IMR-90 (cell line): ENCODE data around the gene PKP4. TPM values are rescaled to one million over a fixed set of nuclear protein-coding genes. Genes with fewer than 3 reads are reported as not detected.

Source experiments
- ATAC-seq: fragments of 200-7000 bp; cut with Tn5 transposase; 2 replicates; pipeline ENCODE4 v1.9.1; 2020; ENCODE audit warnings: low read depth, mild to moderate bottlenecking, moderate library complexity
- BruUV-seq: library from RNA; stranded (reverse); fragments of 400-500 nt; replicated peaks from 2 replicates; lab custom pipeline; 2021; lab: Mats Ljungman, UMichigan
- CTCF ChIA-PET: fragments of 300-600 bp; formaldehyde crosslinking; extraction: SDS; loops from one replicate; lab custom pipeline; 2021; ENCODE audit warnings: antibody characterized with exemption; lab: Yijun Ruan, JAX
- POLR2A ChIA-PET: fragments of 300-600 bp; sonication (Branson Sonifier 250); formaldehyde crosslinking; loops from one replicate; lab custom pipeline; 2022; ENCODE audit warnings: antibody characterized with exemption; ENCODE audit not compliant: unreplicated experiment; lab: Charles Lee
- DNase-seq: peaks from one replicate; pipeline ENCODE4 v3.0.0; 2013
- H2AFZ ChIP-seq: replicated peaks from 2 replicates; pipeline ENCODE3; 2013; ENCODE audit warnings: low read length, mild to moderate bottlenecking; ENCODE audit not compliant: poor library complexity
- H2AK5ac ChIP-seq: 2 replicates; pipeline ENCODE4 v1.6.1; 2013; ENCODE audit warnings: low read depth, low read length, inconsistent platforms
- H2AK9ac ChIP-seq: replicated peaks from 2 replicates; pipeline ENCODE3; 2013; ENCODE audit warnings: mild to moderate bottlenecking, low read depth, low read length, moderate library complexity; ENCODE audit not compliant: poor library complexity
- H2BK120ac ChIP-seq: 2 replicates; pipeline ENCODE4 v1.6.1; 2013; ENCODE audit warnings: low read depth, low read length, inconsistent platforms
- H2BK15ac ChIP-seq: 3 replicates; pipeline ENCODE4 v1.6.1; 2013; ENCODE audit warnings: low read depth, low read length, inconsistent platforms
- H2BK20ac ChIP-seq: 2 replicates; pipeline ENCODE4 v1.6.1; 2013; ENCODE audit warnings: low read depth, mild to moderate bottlenecking, inconsistent platforms, low read length, moderate library complexity
- H2BK5ac ChIP-seq: 2 replicates; pipeline ENCODE4 v1.6.1; 2013; ENCODE audit warnings: mild to moderate bottlenecking, low read depth, low read length, inconsistent platforms; ENCODE audit not compliant: poor library complexity, severe bottlenecking
- H3K14ac ChIP-seq: replicated peaks from 2 replicates; pipeline ENCODE4 v1.6.1; 2013; ENCODE audit warnings: low read depth, low read length, inconsistent platforms
- H3K18ac ChIP-seq: 2 replicates; pipeline ENCODE4 v1.6.1; 2013; ENCODE audit warnings: low read depth, low read length, control low read depth
- H3K23ac ChIP-seq: 2 replicates; pipeline ENCODE4 v1.6.1; 2013; ENCODE audit warnings: low read depth, low read length, inconsistent platforms
- H3K27ac ChIP-seq: 2 replicates; pipeline ENCODE4 v1.5.1; 2013; ENCODE audit warnings: mild to moderate bottlenecking, control low read depth, low read length; ENCODE audit not compliant: insufficient read depth
- H3K27me3 ChIP-seq: 2 replicates; pipeline ENCODE4 v1.6.1; 2013; ENCODE audit warnings: low read length; ENCODE audit not compliant: control insufficient read depth, insufficient read depth
- H3K36me3 ChIP-seq: 2 replicates; pipeline ENCODE4 v1.6.1; 2013; ENCODE audit warnings: low read length, mixed read lengths; ENCODE audit not compliant: control insufficient read depth, insufficient read depth
- H3K4ac ChIP-seq: 2 replicates; pipeline ENCODE4 v1.6.1; 2013; ENCODE audit warnings: low read depth, low read length, inconsistent platforms
- H3K4me1 ChIP-seq: 2 replicates; pipeline ENCODE4 v1.6.1; 2013; ENCODE audit warnings: low read length, mixed read lengths; ENCODE audit not compliant: control insufficient read depth, insufficient read depth
- H3K4me2 ChIP-seq: 2 replicates; pipeline ENCODE4 v1.6.1; 2013; ENCODE audit warnings: low read depth, mild to moderate bottlenecking, control low read depth, low read length, moderate library complexity
- H3K4me3 ChIP-seq: 2 replicates; pipeline ENCODE4 v1.5.1; 2013; ENCODE audit warnings: low read depth, mild to moderate bottlenecking, control low read depth, low read length, moderate library complexity; ENCODE audit not compliant: insufficient read depth
- H3K56ac ChIP-seq: 2 replicates; pipeline ENCODE4 v1.6.1; 2013; ENCODE audit warnings: low read length, inconsistent platforms; ENCODE audit not compliant: insufficient read depth; ENCODE audit errors: extremely low read depth
- H3K79me1 ChIP-seq, 2 experiments: 2 replicates each; pipeline ENCODE4 v1.6.1; 2013; ENCODE audit warnings: low read length in 2 of 2, inconsistent platforms in 1 of 2, low read depth in 1 of 2
- H3K9ac ChIP-seq: 2 replicates; pipeline ENCODE4 v1.6.1; 2013; ENCODE audit warnings: low read depth, low read length, control low read depth
- H3K9me1 ChIP-seq: 2 replicates; pipeline ENCODE4 v1.6.1; 2013; ENCODE audit warnings: low read length, inconsistent platforms; ENCODE audit not compliant: insufficient read depth
- H3K9me3 ChIP-seq: 2 replicates; pipeline ENCODE4 v1.6.1; 2013; ENCODE audit warnings: low read length; ENCODE audit not compliant: control insufficient read depth, insufficient read depth
- H4K20me1 ChIP-seq: 2 replicates; pipeline ENCODE4 v1.6.1; 2013; ENCODE audit warnings: low read length, inconsistent platforms; ENCODE audit not compliant: insufficient read depth
- H4K5ac ChIP-seq: 2 replicates; pipeline ENCODE4 v1.6.1; 2013; ENCODE audit warnings: mild to moderate bottlenecking, low read depth, low read length, control low read depth
- H4K8ac ChIP-seq, 2 experiments: 2 replicates each; pipeline ENCODE4 v1.6.1; 2013; ENCODE audit warnings: low read depth in 2 of 2, low read length in 2 of 2, control low read depth in 1 of 2, inconsistent platforms in 1 of 2
- H4K91ac ChIP-seq: 2 replicates; pipeline ENCODE4 v1.6.1; 2013; ENCODE audit warnings: low read depth, low read length, inconsistent platforms; ENCODE audit not compliant: insufficient read depth
- BHLHE40 ChIP-seq: fragments of 150-350 bp; IDR thresholded peaks from 2 replicates; pipeline ENCODE4 v1.6.1; 2016; ENCODE audit warnings: mild to moderate bottlenecking, low read depth, low read length
- CEBPB ChIP-seq: IDR thresholded peaks from 2 replicates; pipeline ENCODE4 v1.6.1; 2012; ENCODE audit warnings: low read depth, low read length, improper control_type of control experiment
- CHD1 ChIP-seq: IDR thresholded peaks from 2 replicates; pipeline ENCODE4 v1.6.1; 2012; ENCODE audit warnings: low read depth, low read length, improper control_type of control experiment
- FOS ChIP-seq: fragments of 150-350 bp; IDR thresholded peaks from 2 replicates; pipeline ENCODE4 v1.6.1; 2016; ENCODE audit warnings: low read depth, low read length
- MAFK ChIP-seq: IDR thresholded peaks from 2 replicates; pipeline ENCODE4 v1.6.1; 2012; ENCODE audit warnings: low read depth, low read length, improper control_type of control experiment
- MAZ ChIP-seq: IDR thresholded peaks from 2 replicates; pipeline ENCODE4 v1.6.1; 2012; ENCODE audit warnings: low read depth, mild to moderate bottlenecking, low read length, improper control_type of control experiment, moderate library complexity, borderline replicate concordance
- MXI1 ChIP-seq: IDR thresholded peaks from 2 replicates; pipeline ENCODE4 v1.6.1; 2012; ENCODE audit warnings: low read depth, mild to moderate bottlenecking, low read length, moderate library complexity, borderline replicate concordance
- NFE2L2 ChIP-seq: fragments of 150-350 bp; IDR thresholded peaks from 2 replicates; pipeline ENCODE4 v1.6.1; 2016; ENCODE audit warnings: low read depth, mild to moderate bottlenecking, low read length
- POLR2A ChIP-seq: IDR thresholded peaks from 2 replicates; pipeline ENCODE4 v1.6.1; 2012; ENCODE audit warnings: mild to moderate bottlenecking, low read depth, low read length
- RAD21 ChIP-seq: IDR thresholded peaks from 2 replicates; pipeline ENCODE4 v1.6.1; 2012; ENCODE audit warnings: low read length, improper control_type of control experiment
- RCOR1 ChIP-seq: IDR thresholded peaks from 2 replicates; pipeline ENCODE4 v1.6.1; 2012; ENCODE audit warnings: mild to moderate bottlenecking, low read length, improper control_type of control experiment; ENCODE audit not compliant: insufficient replicate concordance
- RFX5 ChIP-seq: IDR thresholded peaks from 2 replicates; pipeline ENCODE4 v1.8.0; 2012; ENCODE audit warnings: low read depth, mild to moderate bottlenecking, low read length, moderate library complexity
- SMC3 ChIP-seq: fragments of 150-350 bp; IDR thresholded peaks from 2 replicates; pipeline ENCODE4 v1.6.1; 2016; ENCODE audit warnings: low read depth, mild to moderate bottlenecking, antibody characterized with exemption, low read length, moderate library complexity
- WGBS, 2 experiments: methylation state at CpG; one replicate each; pipeline versions ENCODE4 v1.1.5 to v1.1.7; 2013; ENCODE audit warnings: missing lambda C conversion rate in 2 of 2; ENCODE audit not compliant: insufficient read length in 1 of 2; ENCODE audit errors: extremely low coverage in 2 of 2; 5-methylcytosine and 5-hydroxymethylcytosine counted together
- dilution Hi-C: fragments of 300-500 bp; cut with HindIII; formaldehyde crosslinking; loops from one replicate; pipeline ENCODE4 v1.14.3; 2018; ENCODE audit warnings: low sequenced_read_pairs; ENCODE audit not compliant: unreplicated experiment
- in situ Hi-C: fragments of 300-500 bp; cut with MboI; formaldehyde crosslinking; loops from 3 replicates; pipeline ENCODE4 v1.14.3; 2019; ENCODE audit warnings: low sequenced_read_pairs, inconsistent platforms, mixed read lengths
- intact Hi-C: fragments of 100-400 bp; cut with micrococcal nuclease; formaldehyde crosslinking; loops from 2 replicates; pipeline ENCODE4 v1.10.0; 2022
- polyA plus RNA-seq, 3 experiments: library from polyadenylated mRNA; depleted of rRNA; stranded (reverse); fragments of >200 nt; gene quantifications; 2 replicates each; pipeline ENCODE4 v1.2.3, GENCODE V29; 2012; ENCODE audit warnings: low replicate concordance in 1 of 3
- total RNA-seq: library from RNA; depleted of rRNA; stranded (reverse); fragments of >200 nt; gene quantifications from 2 replicates; pipeline ENCODE4 v1.2.3, GENCODE V29; 2012
- TF ChIP-seq, protein P1 (sequence below): fragments of 150-350 bp; IDR thresholded peaks from 2 replicates; pipeline ENCODE4 v1.6.1; 2016; ENCODE audit warnings: low read depth, mild to moderate bottlenecking, low read length, moderate library complexity, borderline replicate concordance
- TF ChIP-seq, protein P2 (sequence below): conservative IDR thresholded peaks from 2 replicates; pipeline ENCODE4 v1.5.1; 2012; ENCODE audit warnings: mild to moderate bottlenecking, low read depth, low read length, improper control_type of control experiment
- TF ChIP-seq, protein P3 (sequence below): fragments of 150-350 bp; IDR thresholded peaks from 2 replicates; pipeline ENCODE4 v1.6.1; 2017; ENCODE audit warnings: mild to moderate bottlenecking, antibody characterized with exemption, low read length, low read depth

PKP4 gene
- total and polyA plus RNA-seq, 2 of the 4 experiments (the other 2 are of a cell fraction) = 20.1 to 37.8 TPM

DNA sequence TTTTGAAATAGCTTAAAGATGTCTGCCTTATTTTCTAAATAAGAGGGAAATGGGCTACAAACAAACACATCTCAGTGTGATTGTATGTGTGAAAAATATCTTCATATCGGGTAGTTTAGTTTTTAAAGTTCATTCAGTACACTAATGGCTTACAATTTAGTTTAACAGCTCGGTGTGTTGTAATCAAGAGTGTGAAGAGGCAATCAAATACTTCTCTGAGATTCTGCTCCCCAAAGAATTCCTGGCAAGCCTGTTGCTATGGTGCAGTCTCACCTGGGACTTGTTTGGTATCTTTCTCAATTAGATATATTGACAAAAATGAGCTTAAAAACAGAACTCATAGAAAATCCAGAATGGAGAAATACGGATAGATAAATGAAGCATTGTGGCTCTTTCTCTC is 99.4 kb downstream of the PKP4 start:
- no peaks in the 10 kb centered on the region for H3K9me1 ChIP-seq
- peaks cover 3 to 7% of the 10 kb centered on the region in 2 experiments; a peak in 2 of 4 replicates for H3K79me1 ChIP-seq
- in situ Hi-C loops (no loop called here), dilution Hi-C loops (no loop called here), intact Hi-C loops (no loop called here)
- no peak overlapping the region for H3K18ac ChIP-seq
- H3K9me3 ChIP-seq = no peaks in the 10 kb centered on the region
- ATAC-seq (no peak), DNase-seq (no peak)
- no peaks in the 10 kb centered on the region for H4K20me1 ChIP-seq
- no peak overlapping the region for H3K56ac ChIP-seq
- no peak overlapping the region for H4K5ac ChIP-seq
- no peak overlapping the region for H3K27ac ChIP-seq
- H2BK5ac ChIP-seq = no peak overlapping the region
- no peak overlapping the region for H4K91ac ChIP-seq
- no peak overlapping the region for H4K8ac ChIP-seq
- no peak overlapping the region for H2AK5ac ChIP-seq
- no peak overlapping the region for H3K4ac ChIP-seq
- H3K27me3 ChIP-seq = no peaks in the 10 kb centered on the region
- H3K4me1 ChIP-seq = no peaks in the 10 kb centered on the region
- H2BK15ac ChIP-seq = no peak overlapping the region
- H3K4me2 ChIP-seq = no peak overlapping the region
- no peak for TF ChIP-seq RAD21
- no peak for TF ChIP-seq MXI1
- no peak for TF ChIP-seq RCOR1
- no peak for TF ChIP-seq BHLHE40
- no peak for TF ChIP-seq FOS
- TF ChIP-seq, protein P1, sequence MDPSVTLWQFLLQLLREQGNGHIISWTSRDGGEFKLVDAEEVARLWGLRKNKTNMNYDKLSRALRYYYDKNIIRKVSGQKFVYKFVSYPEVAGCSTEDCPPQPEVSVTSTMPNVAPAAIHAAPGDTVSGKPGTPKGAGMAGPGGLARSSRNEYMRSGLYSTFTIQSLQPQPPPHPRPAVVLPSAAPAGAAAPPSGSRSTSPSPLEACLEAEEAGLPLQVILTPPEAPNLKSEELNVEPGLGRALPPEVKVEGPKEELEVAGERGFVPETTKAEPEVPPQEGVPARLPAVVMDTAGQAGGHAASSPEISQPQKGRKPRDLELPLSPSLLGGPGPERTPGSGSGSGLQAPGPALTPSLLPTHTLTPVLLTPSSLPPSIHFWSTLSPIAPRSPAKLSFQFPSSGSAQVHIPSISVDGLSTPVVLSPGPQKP = no peak
- no peak for TF ChIP-seq SMC3
- no peak for TF ChIP-seq NFE2L2
- TF ChIP-seq, protein P2, sequence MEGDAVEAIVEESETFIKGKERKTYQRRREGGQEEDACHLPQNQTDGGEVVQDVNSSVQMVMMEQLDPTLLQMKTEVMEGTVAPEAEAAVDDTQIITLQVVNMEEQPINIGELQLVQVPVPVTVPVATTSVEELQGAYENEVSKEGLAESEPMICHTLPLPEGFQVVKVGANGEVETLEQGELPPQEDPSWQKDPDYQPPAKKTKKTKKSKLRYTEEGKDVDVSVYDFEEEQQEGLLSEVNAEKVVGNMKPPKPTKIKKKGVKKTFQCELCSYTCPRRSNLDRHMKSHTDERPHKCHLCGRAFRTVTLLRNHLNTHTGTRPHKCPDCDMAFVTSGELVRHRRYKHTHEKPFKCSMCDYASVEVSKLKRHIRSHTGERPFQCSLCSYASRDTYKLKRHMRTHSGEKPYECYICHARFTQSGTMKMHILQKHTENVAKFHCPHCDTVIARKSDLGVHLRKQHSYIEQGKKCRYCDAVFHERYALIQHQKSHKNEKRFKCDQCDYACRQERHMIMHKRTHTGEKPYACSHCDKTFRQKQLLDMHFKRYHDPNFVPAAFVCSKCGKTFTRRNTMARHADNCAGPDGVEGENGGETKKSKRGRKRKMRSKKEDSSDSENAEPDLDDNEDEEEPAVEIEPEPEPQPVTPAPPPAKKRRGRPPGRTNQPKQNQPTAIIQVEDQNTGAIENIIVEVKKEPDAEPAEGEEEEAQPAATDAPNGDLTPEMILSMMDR = no peak
- no peak for TF ChIP-seq RFX5
- TF ChIP-seq MAZ = no peak
- no peak for TF ChIP-seq MAFK
- no peak for TF ChIP-seq CHD1
- TF ChIP-seq, protein P3, sequence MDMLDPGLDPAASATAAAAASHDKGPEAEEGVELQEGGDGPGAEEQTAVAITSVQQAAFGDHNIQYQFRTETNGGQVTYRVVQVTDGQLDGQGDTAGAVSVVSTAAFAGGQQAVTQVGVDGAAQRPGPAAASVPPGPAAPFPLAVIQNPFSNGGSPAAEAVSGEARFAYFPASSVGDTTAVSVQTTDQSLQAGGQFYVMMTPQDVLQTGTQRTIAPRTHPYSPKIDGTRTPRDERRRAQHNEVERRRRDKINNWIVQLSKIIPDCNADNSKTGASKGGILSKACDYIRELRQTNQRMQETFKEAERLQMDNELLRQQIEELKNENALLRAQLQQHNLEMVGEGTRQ = no peak
- no peak for TF ChIP-seq POLR2A
- TF ChIP-seq CEBPB = no peak
- no peaks in the 10 kb centered on the region for H3K36me3 ChIP-seq
- no peak overlapping the region for H3K14ac ChIP-seq
- no peak overlapping the region for H2AFZ ChIP-seq
- no peak overlapping the region for H3K9ac ChIP-seq
- no peak overlapping the region for H3K4me3 ChIP-seq
- no peak overlapping the region for H2BK20ac ChIP-seq
- no TSS peak for BruUV-seq
- no peak overlapping the region for H2AK9ac ChIP-seq
- no CpG with 5 or more reads among the region's 3 CpGs for WGBS, 2 experiments
- POLR2A ChIA-PET = no interaction called here
- no peak overlapping the region for H3K23ac ChIP-seq
- H2BK120ac ChIP-seq = no peak overlapping the region
- CTCF ChIA-PET = no interaction called here
